Endothelial cell of umbilical vein (primary cell): Measurements from ENCODE around the gene CTTNBP2. TPM values are rescaled to one million over a fixed set of nuclear protein-coding genes. Genes with fewer than 3 reads are reported as not detected.

Experiments
- BruUV-seq: library from RNA; stranded (reverse); fragments of 400-500 nt; replicated peaks from 2 replicates; lab custom pipeline; 2021; lab: Mats Ljungman, UMichigan
- CTCF ChIA-PET: fragments of 300-600, 350-600 bp; sonication (Branson Sonifier 250); formaldehyde crosslinking; loops from one replicate; lab custom pipeline; 2021; ENCODE audit warnings: antibody characterized with exemption, inconsistent platforms; lab: Charles Lee
- POLR2A ChIA-PET: fragments of 300-600, 350-600 bp; sonication (Branson Sonifier 250); formaldehyde crosslinking; loops from one replicate; lab custom pipeline; 2021; ENCODE audit warnings: antibody characterized with exemption, inconsistent platforms; lab: Charles Lee
- DNase-seq: peaks from one replicate; pipeline ENCODE4 v3.0.0-alpha.2; 2011; ENCODE audit warnings: low read depth, low spot score
- FAIRE-seq: peaks from 2 replicates; lab custom pipeline; 2011; peaks lifted over from hg19 to GRCh38; lab: Jason Lieb, UNC
- H2AFZ ChIP-seq: 2 replicates; pipeline ENCODE4 v1.6.0; 2012; ENCODE audit warnings: low read depth, low read length, control low read depth, inconsistent platforms
- H3K27ac ChIP-seq: 2 replicates; pipeline ENCODE4 v1.5.1; 2011; ENCODE audit warnings: low read depth, mild to moderate bottlenecking, control low read depth, low read length, moderate library complexity; ENCODE audit not compliant: insufficient read depth
- H3K27me3 ChIP-seq, 2 experiments: 2 replicates each; pipeline versions ENCODE4 v1.6.0 to v1.6.1; 2011; ENCODE audit warnings: low read length in 2 of 2, mixed read lengths in 1 of 2; ENCODE audit not compliant: control insufficient read depth in 2 of 2, insufficient read depth in 2 of 2
- H3K36me3 ChIP-seq, 2 experiments: 2 replicates in 1 of 2; 3 replicates in 1 of 2; pipeline ENCODE4 v1.5.1; 2011; ENCODE audit warnings: low read length in 2 of 2, mild to moderate bottlenecking in 1 of 2, moderate library complexity in 1 of 2; ENCODE audit not compliant: control insufficient read depth in 2 of 2, insufficient read depth in 2 of 2; ENCODE audit errors: extremely low read depth in 1 of 2
- H3K4me1 ChIP-seq: 3 replicates; pipeline ENCODE4 v1.5.1; 2011; ENCODE audit warnings: mild to moderate bottlenecking, low read length; ENCODE audit not compliant: control insufficient read depth, insufficient read depth; ENCODE audit errors: extremely low read depth
- H3K4me2 ChIP-seq: 2 replicates; pipeline ENCODE4 v1.6.1; 2011; ENCODE audit warnings: low read length, control low read depth, mixed read lengths; ENCODE audit not compliant: insufficient read depth
- H3K4me3 ChIP-seq, 3 experiments: fragments of 200-600 bp in 1 of 3; sonication (generic), shearing (Covaris generic) in 1 of 3; replicated peaks in 1 of 3; 2 replicates each; pipeline ENCODE4 v1.5.1; 2011 to 2016; ENCODE audit warnings: control low read depth in 3 of 3, low read length in 3 of 3, mild to moderate bottlenecking in 2 of 3, inconsistent platforms in 1 of 3, low read depth in 1 of 3, moderate library complexity in 1 of 3; ENCODE audit not compliant: insufficient read depth in 1 of 3
- H3K79me2 ChIP-seq: 2 replicates; pipeline ENCODE4 v1.6.0; 2012; ENCODE audit warnings: low read length, inconsistent platforms; ENCODE audit not compliant: control insufficient read depth, insufficient read depth
- H3K9ac ChIP-seq: replicated peaks from 2 replicates; pipeline ENCODE3; 2011; ENCODE audit warnings: low read length, control low read depth; ENCODE audit not compliant: insufficient read depth; ENCODE audit errors: extremely low read depth
- H3K9me1 ChIP-seq: replicated peaks from 3 replicates; pipeline ENCODE4 v1.6.0; 2011; ENCODE audit warnings: mild to moderate bottlenecking, low read length; ENCODE audit not compliant: control insufficient read depth, insufficient read depth; ENCODE audit errors: extremely low read depth
- H3K9me3 ChIP-seq: replicated peaks from 2 replicates; pipeline ENCODE4 v1.5.1; 2012; ENCODE audit warnings: low read length, inconsistent platforms; ENCODE audit not compliant: control insufficient read depth, insufficient read depth
- H4K20me1 ChIP-seq: replicated peaks from 2 replicates; pipeline ENCODE3; 2011; ENCODE audit warnings: mild to moderate bottlenecking, low read length; ENCODE audit not compliant: control insufficient read depth, insufficient read depth; ENCODE audit errors: extremely low read depth
- CTCF ChIP-seq, 2 donors: IDR thresholded peaks; 1 replicate in 1 of 2; 2 replicates in 1 of 2; pipeline ENCODE4 v1.5.1; 2011; ENCODE audit warnings: low read length in 2 of 2, mild to moderate bottlenecking in 2 of 2, moderate library complexity in 2 of 2, control low read depth in 1 of 2, inconsistent platforms in 1 of 2, low read depth in 1 of 2; ENCODE audit not compliant: insufficient read depth in 1 of 2; ENCODE audit errors: extremely low read depth in 1 of 2
- EZH2 ChIP-seq: IDR thresholded peaks from 2 replicates; pipeline ENCODE4 v1.6.1; 2012; ENCODE audit warnings: borderline replicate concordance, low read depth, mild to moderate bottlenecking, moderate library complexity, low read length, inconsistent platforms; ENCODE audit not compliant: severe bottlenecking
- FOS ChIP-seq: IDR thresholded peaks from 2 replicates; pipeline ENCODE4 v1.6.1; 2011; ENCODE audit warnings: mild to moderate bottlenecking, low read length, moderate library complexity, borderline replicate concordance; ENCODE audit not compliant: insufficient read depth
- GATA2 ChIP-seq: IDR thresholded peaks from 2 replicates; pipeline ENCODE4 v1.7.0; 2011; ENCODE audit warnings: low read depth, mild to moderate bottlenecking, moderate library complexity, mixed read lengths, low read length; ENCODE audit not compliant: insufficient read length, insufficient read depth
- JUN ChIP-seq: IDR thresholded peaks from 2 replicates; pipeline ENCODE4 v1.6.1; 2011; ENCODE audit warnings: borderline replicate concordance, low read depth; ENCODE audit not compliant: insufficient read length, insufficient read depth
- MAX ChIP-seq: IDR thresholded peaks from 2 replicates; pipeline ENCODE4 v1.6.1; 2011; ENCODE audit not compliant: insufficient read depth, insufficient read length
- MYC ChIP-seq: IDR thresholded peaks from one replicate; pipeline ENCODE4 v1.6.1; 2011; ENCODE audit warnings: mild to moderate bottlenecking, low read depth, low read length
- POLR2A ChIP-seq: IDR thresholded peaks from 2 replicates; pipeline ENCODE4 v1.6.1; 2012; ENCODE audit warnings: low read depth, mild to moderate bottlenecking, control low read depth, low read length
- POLR2AphosphoS5 ChIP-seq: IDR thresholded peaks from 2 replicates; pipeline ENCODE4 v1.6.1; 2012; ENCODE audit warnings: low read depth, mild to moderate bottlenecking, control low read depth, low read length, moderate library complexity; ENCODE audit not compliant: insufficient read depth
- dilution Hi-C: fragments of 300-500 bp; cut with MboI; formaldehyde crosslinking; loops from one replicate; pipeline ENCODE4 v1.15.0; 2019; ENCODE audit warnings: low sequenced_read_pairs; ENCODE audit not compliant: extremely low pct_ligation_motif_present
- intact Hi-C: fragments of 100-400 bp; cut with micrococcal nuclease; formaldehyde crosslinking; loops from one replicate; pipeline ENCODE4 v1.10.0; 2022
- polyA plus RNA-seq, 4 experiments: library from polyadenylated mRNA; depleted of rRNA in 3 of 4; stranded (reverse) in 3 of 4; unstranded in 1 of 4; fragments of >200 nt; gene quantifications; 2 replicates each; pipeline versions ENCODE4 v1.2.1 to v1.2.3, GENCODE V29; 2011 to 2012; ENCODE audit warnings: missing spikeins in 1 of 4
- total RNA-seq: library from RNA; stranded (reverse); gene quantifications from 2 replicates; pipeline ENCODE4 v1.2.3, GENCODE V29; 2021

Gene CTTNBP2
- total and polyA plus RNA-seq, 2 donors (not counting 3 experiments of a cell fraction or from before 2014, with no cell fraction given): 0.08 to 0.35 TPM

- Histone ChIP-seq H3K9ac (no peak overlapping the region), H3K4me1 (no peaks in the 10 kb centered on the region), H3K79me2 (no peaks in the 10 kb centered on the region), H2AFZ (no peak overlapping the region), H3K4me2 (no peak overlapping the region), H3K36me3 (no peaks in the 10 kb centered on the region), H3K4me3 (no peak overlapping the region), H4K20me1 (no peaks in the 10 kb centered on the region), H3K27me3 (no peaks in the 10 kb centered on the region), H3K9me1 (no peaks in the 10 kb centered on the region), H3K27ac (no peak overlapping the region), H3K9me3 (no peaks in the 10 kb centered on the region)
- BruUV-seq: no TSS peak
- DNase-seq: no peak
- dilution Hi-C loops (no loop called here), intact Hi-C loops (no loop called here)
- ChIA-PET POLR2A (no interaction called here), CTCF (no interaction called here)
- FAIRE-seq: no peak
- TF ChIP-seq POLR2A (no peak), MAX (no peak), EZH2 (no peak), GATA2 (no peak), MYC (no peak)
These were observed 90.5 kb downstream of the CTTNBP2 start for GRCh38 chr7:117782761-117783160.

GRCh38 chr7:117781707-117782106 lies 91.5 kb downstream of the CTTNBP2 start:
- ChIA-PET CTCF (no interaction called here), POLR2A (no interaction called here)
- Histone ChIP-seq H3K4me1 (no peaks in the 10 kb centered on the region), H3K4me2 (no peak overlapping the region), H3K9me3 (no peaks in the 10 kb centered on the region), H3K36me3 (no peaks in the 10 kb centered on the region), H3K9me1 (no peaks in the 10 kb centered on the region), H4K20me1 (no peaks in the 10 kb centered on the region), H3K27me3 (no peaks in the 10 kb centered on the region), H3K27ac (no peak overlapping the region), H2AFZ (no peak overlapping the region), H3K79me2 (no peaks in the 10 kb centered on the region), H3K4me3 (no peak overlapping the region), H3K9ac (no peak overlapping the region)
- no peak for TF ChIP-seq POLR2A
- no peak for TF ChIP-seq MYC
- no peak for TF ChIP-seq CTCF (IDR thresholded peaks at IDR 0.05; ENCODE audit: extremely low read depth in 1 of 2, insufficient read depth in 1 of 2, low read depth in 1 of 2, low read length in 2 of 2)
- TF ChIP-seq FOS: no peak
- no peak for TF ChIP-seq POLR2AphosphoS5
- TF ChIP-seq GATA2: no peak
- no peak for TF ChIP-seq MAX
- TF ChIP-seq JUN: no peak
- no peak for TF ChIP-seq EZH2
- DNase-seq: no peak
- FAIRE-seq: no peak
- BruUV-seq: no TSS peak
- dilution Hi-C loops: no loop called here
- intact Hi-C loops: no loop called here
